Mesenchymal stem cell (in vitro differentiated cells and primary cell): ENCODE results near the gene GATM.

Experiments
- DNase-seq: peaks from one replicate; pipeline ENCODE4 v3.0.0-alpha.2; 2013
- H2AFZ ChIP-seq: one replicate; pipeline ENCODE4 v1.6.1; 2013; ENCODE audit warnings: low read depth, mild to moderate bottlenecking, control low read depth, inconsistent platforms, low read length, moderate library complexity
- H2AK5ac ChIP-seq: 2 replicates; pipeline ENCODE4 v1.6.1; 2013; ENCODE audit warnings: low read length, moderate library complexity, mild to moderate bottlenecking, inconsistent platforms; ENCODE audit not compliant: severe bottlenecking
- H2BK120ac ChIP-seq: one replicate; pipeline ENCODE4 v1.6.1; 2013; ENCODE audit warnings: low read depth, mild to moderate bottlenecking, inconsistent platforms, low read length, moderate library complexity
- H2BK12ac ChIP-seq, 2 experiments: one replicate each; pipeline ENCODE4 v1.6.1; 2013; ENCODE audit warnings: inconsistent platforms in 2 of 2, low read length in 2 of 2, mild to moderate bottlenecking in 2 of 2, moderate library complexity in 2 of 2, control low read depth in 1 of 2
- H2BK15ac ChIP-seq: one replicate; pipeline ENCODE4 v1.6.1; 2013; ENCODE audit warnings: mild to moderate bottlenecking, low read depth, inconsistent platforms; ENCODE audit not compliant: poor library complexity, severe bottlenecking
- H2BK5ac ChIP-seq: 2 replicates; pipeline ENCODE4 v1.6.1; 2013; ENCODE audit warnings: low read depth, mild to moderate bottlenecking, low read length, control low read depth, inconsistent platforms; ENCODE audit not compliant: poor library complexity, severe bottlenecking
- H3K14ac ChIP-seq, 2 experiments: one replicate each; pipeline ENCODE4 v1.6.1; 2013; ENCODE audit warnings: inconsistent platforms in 2 of 2, low read length in 2 of 2, control low read depth in 1 of 2, mild to moderate bottlenecking in 1 of 2, moderate library complexity in 1 of 2
- H3K18ac ChIP-seq, 2 experiments: one replicate each; pipeline ENCODE4 v1.6.1; 2013; ENCODE audit warnings: inconsistent platforms in 2 of 2, low read length in 2 of 2, control low read depth in 1 of 2, low read depth in 1 of 2, mild to moderate bottlenecking in 1 of 2
- H3K23ac ChIP-seq, 2 experiments: one replicate each; pipeline ENCODE4 v1.6.1; 2013; ENCODE audit warnings: inconsistent platforms in 2 of 2, low read length in 2 of 2, mild to moderate bottlenecking in 2 of 2, moderate library complexity in 2 of 2, control low read depth in 1 of 2
- H3K27ac ChIP-seq: 2 replicates; pipeline ENCODE4 v1.5.1; 2013; ENCODE audit warnings: mild to moderate bottlenecking, moderate library complexity, low read length, control low read depth, inconsistent platforms; ENCODE audit not compliant: poor library complexity, severe bottlenecking
- H3K27me3 ChIP-seq, 2 experiments: 2 replicates each; pipeline versions ENCODE4 v1.6.1 to v1.7.0; 2013; ENCODE audit warnings: low read length in 2 of 2, mild to moderate bottlenecking in 2 of 2, moderate library complexity in 2 of 2, control low read depth in 1 of 2, inconsistent platforms in 1 of 2; ENCODE audit not compliant: control insufficient read depth in 1 of 2, insufficient read depth in 1 of 2
- H3K36me3 ChIP-seq, 2 experiments: 2 replicates each; pipeline versions ENCODE4 v1.6.1 to v1.7.0; 2013; ENCODE audit warnings: low read length in 2 of 2, control low read depth in 1 of 2, inconsistent platforms in 1 of 2, low read depth in 1 of 2, mild to moderate bottlenecking in 1 of 2; ENCODE audit not compliant: insufficient read depth in 2 of 2, control insufficient read depth in 1 of 2
- H3K4ac ChIP-seq, 2 experiments: one replicate each; pipeline ENCODE4 v1.6.1; 2013; ENCODE audit warnings: inconsistent platforms in 2 of 2, low read length in 2 of 2, mild to moderate bottlenecking in 2 of 2, moderate library complexity in 2 of 2, control low read depth in 1 of 2, low read depth in 1 of 2
- H3K4me1 ChIP-seq: 2 replicates; pipeline ENCODE4 v1.6.1; 2013; ENCODE audit warnings: low read depth, low read length, control low read depth; ENCODE audit not compliant: control insufficient read depth, insufficient read depth
- H3K4me2 ChIP-seq: 2 replicates; pipeline ENCODE4 v1.6.1; 2013; ENCODE audit warnings: low read length, mild to moderate bottlenecking, inconsistent platforms; ENCODE audit not compliant: poor library complexity, severe bottlenecking
- H3K4me3 ChIP-seq, 2 experiments: 2 replicates each; pipeline versions ENCODE4 v1.5.1 to v1.7.0; 2013; ENCODE audit warnings: low read length in 2 of 2, mild to moderate bottlenecking in 2 of 2, control low read depth in 1 of 2, low read depth in 1 of 2; ENCODE audit not compliant: insufficient read depth in 1 of 2
- H3K79me1 ChIP-seq: replicated peaks from 2 replicates; pipeline ENCODE4 v1.6.1; 2013; ENCODE audit warnings: mild to moderate bottlenecking, control low read depth, low read length, inconsistent platforms; ENCODE audit not compliant: poor library complexity, severe bottlenecking
- H3K9ac ChIP-seq: 2 replicates; pipeline ENCODE4 v1.7.0; 2013; ENCODE audit warnings: mild to moderate bottlenecking, low read length, moderate library complexity
- H3K9me3 ChIP-seq: 2 replicates; pipeline ENCODE4 v1.7.0; 2013; ENCODE audit warnings: mild to moderate bottlenecking, low read length; ENCODE audit not compliant: control insufficient read depth
- H4K8ac ChIP-seq: one replicate; pipeline ENCODE4 v1.6.1; 2013; ENCODE audit warnings: inconsistent platforms, mild to moderate bottlenecking, low read length, moderate library complexity
- H4K91ac ChIP-seq: one replicate; pipeline ENCODE4 v1.6.1; 2013; ENCODE audit warnings: mild to moderate bottlenecking, low read length, inconsistent platforms
- WGBS: methylation state at CpG from one replicate; pipeline ENCODE4 v1.1.7; 2013; ENCODE audit warnings: mixed read lengths; 5-methylcytosine and 5-hydroxymethylcytosine counted together

GATM gene

DNA sequence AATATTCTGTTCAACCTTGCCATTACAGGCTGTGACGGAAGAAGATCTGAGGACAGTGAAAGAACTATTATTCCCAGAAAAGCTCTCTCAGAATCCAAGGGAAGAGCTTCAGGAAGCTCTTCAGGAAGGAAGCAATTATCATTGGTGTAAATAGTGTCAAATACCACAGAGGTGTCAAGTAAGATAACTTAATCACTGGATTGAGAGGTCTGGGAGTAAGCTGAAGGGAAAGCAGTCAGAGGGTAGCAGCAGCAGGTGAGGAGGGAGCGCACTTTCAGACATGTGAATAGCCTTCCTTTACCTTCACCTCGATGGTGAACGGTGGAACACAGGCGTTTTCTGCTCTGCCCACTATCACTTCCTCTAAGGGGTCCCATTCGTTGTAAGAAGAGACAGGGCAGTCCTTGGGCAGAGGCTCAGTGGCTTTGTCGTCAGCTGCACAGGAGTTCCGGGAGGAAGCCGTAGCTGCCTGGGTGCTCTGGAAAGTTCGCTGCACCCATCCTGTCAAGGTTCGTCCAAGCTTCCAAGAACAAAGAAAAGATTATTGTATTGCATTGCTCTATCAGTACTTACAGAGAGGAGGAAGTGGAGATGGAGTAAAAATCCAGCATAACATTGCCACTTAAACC, 1.9 kb downstream of the GATM start:
- WGBS = 28% methylated on average over 10 of the region's 11 CpGs
- H3K9ac ChIP-seq = no peak overlapping the region

DNA sequence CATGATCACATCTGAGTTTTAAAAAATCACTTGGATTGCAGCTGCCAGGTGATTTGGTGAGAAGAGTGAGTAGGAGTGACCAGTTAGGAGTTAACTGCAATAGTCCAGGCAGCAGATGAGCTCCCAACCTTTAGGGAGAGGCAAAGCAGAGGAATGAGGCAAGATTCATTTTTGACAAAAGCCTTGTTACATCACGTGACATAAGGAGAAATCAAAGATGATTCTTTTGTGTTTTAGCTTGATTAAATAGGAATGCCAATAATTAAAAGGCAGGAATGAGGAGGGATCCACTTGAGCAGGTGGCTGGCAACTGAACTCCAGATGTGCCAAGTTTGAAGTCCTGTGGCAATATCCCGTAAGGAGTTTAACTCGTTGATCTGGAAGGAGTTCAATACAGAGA, 2.5 kb downstream of the GATM start:
- H3K9me3 ChIP-seq = no peaks in the 10 kb centered on the region
- H2BK5ac ChIP-seq = no peak overlapping the region
- no peak overlapping the region for H4K8ac ChIP-seq
- no peaks in the 10 kb centered on the region for H3K36me3 ChIP-seq
- no peak overlapping the region for H3K27ac ChIP-seq
- no peak overlapping the region for H2AK5ac ChIP-seq
- H3K27me3 ChIP-seq = peaks cover 46 to 54% of the 10 kb centered on the region in 2 experiments
- H3K79me1 ChIP-seq = no peaks in the 10 kb centered on the region
- no peak overlapping the region for H4K91ac ChIP-seq
- DNase-seq = no peak
- no peak overlapping the region for H2BK12ac ChIP-seq
- 59% methylated on average over 3 of the region's 3 CpGs for WGBS
- no peak overlapping the region for H3K4me3 ChIP-seq
- no peak overlapping the region for H3K9ac ChIP-seq
- H2BK15ac ChIP-seq = no peak overlapping the region
- H3K14ac ChIP-seq = no peak overlapping the region
- H3K4me2 ChIP-seq = no peak overlapping the region
- no peak overlapping the region for H3K4ac ChIP-seq
- no peak overlapping the region for H2BK120ac ChIP-seq
- H3K23ac ChIP-seq = no peak overlapping the region
- H2AFZ ChIP-seq = no peak overlapping the region
- H3K4me1 ChIP-seq = peaks cover 12% of the 10 kb centered on the region
- H3K18ac ChIP-seq = no peak overlapping the region

More for the DNA sequence above, 1.9 kb downstream of the GATM start:
- Histone ChIP-seq H3K4me2 (no peak overlapping the region), H4K8ac (no peak overlapping the region), H3K27me3 (peaks cover 52 to 53% of the 10 kb centered on the region in 2 experiments), H3K4me3 (no peak overlapping the region), H3K4ac (no peak overlapping the region), H2BK120ac (no peak overlapping the region), H2AK5ac (no peak overlapping the region), H3K4me1 (peaks cover 12% of the 10 kb centered on the region), H3K14ac (no peak overlapping the region), H2BK12ac (no peak overlapping the region), H4K91ac (no peak overlapping the region), H2BK5ac (no peak overlapping the region), H3K9me3 (no peaks in the 10 kb centered on the region), H3K79me1 (no peaks in the 10 kb centered on the region), H3K18ac (no peak overlapping the region), H3K23ac (peak overlapping the region in 1 of 2 experiments; percentile 20), H2BK15ac (no peak overlapping the region), H3K36me3 (no peaks in the 10 kb centered on the region), H2AFZ (no peak overlapping the region), H3K27ac (no peak overlapping the region)
- no peak for DNase-seq

DNA sequence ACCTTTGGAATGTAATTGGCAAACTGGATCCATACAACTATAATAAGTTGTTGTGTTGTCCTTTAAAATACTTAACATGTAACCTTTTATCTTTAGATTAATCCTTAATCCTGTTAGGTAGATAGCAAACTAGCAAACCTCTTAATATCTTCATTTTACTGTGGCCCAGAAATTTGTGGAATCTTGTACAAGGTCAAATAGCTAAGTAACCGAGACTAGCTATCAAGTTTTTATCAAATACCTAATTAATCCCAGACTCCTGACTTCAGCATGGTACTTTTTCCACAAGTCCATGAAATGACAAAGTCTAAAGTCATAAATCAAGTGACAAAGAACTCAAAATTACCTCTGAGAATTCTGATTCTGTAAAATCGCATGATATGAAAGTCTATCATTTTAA, 4.4 kb downstream of the GATM start:
- 70% methylated on average over 1 of the region's 2 CpGs for WGBS
- Histone ChIP-seq H2BK5ac (no peak overlapping the region), H3K27ac (no peak overlapping the region), H2AK5ac (no peak overlapping the region), H3K9ac (no peak overlapping the region), H3K18ac (no peak overlapping the region), H2AFZ (no peak overlapping the region), H2BK120ac (no peak overlapping the region), H3K23ac (no peak overlapping the region), H3K4me3 (no peak overlapping the region), H3K14ac (no peak overlapping the region), H3K4ac (no peak overlapping the region), H3K79me1 (no peaks in the 10 kb centered on the region), H2BK12ac (no peak overlapping the region), H4K91ac (no peak overlapping the region), H3K4me1 (peaks cover 12% of the 10 kb centered on the region), H3K9me3 (no peaks in the 10 kb centered on the region), H2BK15ac (no peak overlapping the region), H3K27me3 (peaks cover 33 to 48% of the 10 kb centered on the region in 2 experiments), H4K8ac (no peak overlapping the region), H3K36me3 (no peaks in the 10 kb centered on the region), H3K4me2 (no peak overlapping the region)
- no peak for DNase-seq

DNA sequence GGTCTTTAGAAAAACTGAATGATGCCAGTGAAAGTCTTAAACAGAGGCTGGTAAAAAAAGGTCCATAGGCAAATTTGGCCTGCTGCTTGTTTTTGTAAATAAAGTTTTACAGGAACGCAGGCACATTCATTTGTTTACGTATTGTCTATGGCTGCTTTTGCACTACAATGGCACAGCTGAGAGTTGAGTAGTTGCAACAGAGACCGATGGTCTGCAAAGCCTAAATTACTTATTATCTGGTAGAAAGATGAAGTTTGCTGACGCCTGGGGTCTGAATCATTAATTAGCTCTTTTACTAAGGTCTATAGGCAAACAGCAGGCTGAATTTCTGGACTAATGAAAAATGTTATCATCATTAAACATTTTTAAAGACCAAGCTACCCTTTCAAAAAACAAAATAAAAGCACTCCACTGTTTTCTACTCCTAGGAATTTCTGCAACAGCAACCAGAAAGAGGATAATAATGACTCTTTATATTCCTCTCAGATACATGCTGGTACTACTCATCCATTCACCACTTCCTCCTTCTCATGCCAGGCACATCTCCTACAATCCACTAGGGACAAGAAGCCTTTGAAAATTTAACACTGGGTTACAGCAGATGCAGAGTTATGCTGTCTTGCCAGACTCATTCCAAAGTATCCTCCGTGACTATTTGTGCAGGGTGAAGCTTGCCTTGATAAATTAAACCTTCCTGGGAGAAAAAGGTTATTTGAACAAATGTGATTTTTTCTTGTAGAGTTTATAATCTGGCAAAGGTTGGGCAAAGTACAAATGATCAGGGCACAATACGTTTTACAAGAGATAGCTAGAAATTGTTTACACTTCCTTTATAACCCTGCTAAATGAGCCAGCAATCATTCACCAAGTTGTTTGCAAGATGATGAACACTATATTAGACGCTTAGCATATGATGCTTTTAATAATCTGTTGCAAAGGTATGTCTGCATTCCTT, 6.0 kb downstream of the GATM start:
- Histone ChIP-seq H3K36me3 (no peaks in the 10 kb centered on the region), H2BK15ac (no peak overlapping the region), H3K4me3 (no peak overlapping the region), H4K8ac (no peak overlapping the region), H3K9ac (no peak overlapping the region), H2BK12ac (no peak overlapping the region), H4K91ac (no peak overlapping the region), H3K27ac (no peak overlapping the region), H3K23ac (no peak overlapping the region), H3K4me2 (no peak overlapping the region), H2BK120ac (no peak overlapping the region), H3K9me3 (no peaks in the 10 kb centered on the region), H3K4me1 (no peaks in the 10 kb centered on the region), H3K14ac (no peak overlapping the region), H3K79me1 (no peaks in the 10 kb centered on the region), H2AFZ (no peak overlapping the region), H3K18ac (no peak overlapping the region), H3K27me3 (peaks cover 21 to 34% of the 10 kb centered on the region in 2 experiments), H3K4ac (no peak overlapping the region), H2AK5ac (no peak overlapping the region), H2BK5ac (no peak overlapping the region)
- no peak for DNase-seq
- WGBS = 61% methylated on average over 6 of the region's 7 CpGs
